Measurements from ENCODE around the gene USP33.

The USP33 gene

GRCh38 chr1:77739235-77739634 is 20.4 kb downstream of the USP33 start:
- Histone ChIP-seq H3K79me2 (ENCODE audit: insufficient read depth, low read length) (peaks cover 36% of the 10 kb centered on the region), H3K4me3 (ENCODE audit: low read depth in 1 of 2, low read length in 2 of 2) (no peak overlapping the region), H3K36me3 (ENCODE audit: insufficient read depth, low read length) (peaks cover 46% of the 10 kb centered on the region), H3K9ac (ENCODE audit: low read depth, low read length) (no peak overlapping the region), H3K27me3 (ENCODE audit: insufficient read depth, low read length, poor library complexity) (no peaks in the 10 kb centered on the region), H3K4me1 (ENCODE audit: insufficient read depth, low read length) (no peaks in the 10 kb centered on the region), H3K27ac (ENCODE audit: low read length) (no peak overlapping the region), H4K20me1 (ENCODE audit: insufficient read depth, low read length) (peaks cover 12% of the 10 kb centered on the region), H3K9me3 (ENCODE audit: insufficient read depth, low read length, severe bottlenecking) (no peaks in the 10 kb centered on the region), H2AFZ (ENCODE audit: low read depth, low read length) (no peak overlapping the region), H3K4me2 (ENCODE audit: insufficient read depth, low read length) (no peak overlapping the region)
- DNase-seq = no peak
- no peak for TF ChIP-seq EZH2 (IDR thresholded peaks at IDR 0.05; ENCODE audit: borderline replicate concordance, low read depth, low read length, severe bottlenecking)
- no peak for ATAC-seq (ENCODE audit: insufficient read depth, low read depth)

GRCh38 chr1:77732090-77732489 is 27.6 kb downstream of the USP33 start:
- no peaks in the 10 kb centered on the region for H3K4me1 ChIP-seq (ENCODE audit: insufficient read depth, low read length)
- no peak overlapping the region for H3K4me2 ChIP-seq (ENCODE audit: insufficient read depth, low read length)
- H3K9ac ChIP-seq (ENCODE audit: low read depth, low read length) = no peak overlapping the region
- DNase-seq (no peak), ATAC-seq (ENCODE audit: insufficient read depth, low read depth) (no peak)
- H3K4me3 ChIP-seq (ENCODE audit: low read depth in 1 of 2, low read length in 2 of 2) = no peak overlapping the region
- H3K79me2 ChIP-seq (ENCODE audit: insufficient read depth, low read length) = 0 out of 2 replicates have a peak, but pooled peaks cover 2% of the 10 kb centered on the region
- H3K27ac ChIP-seq (ENCODE audit: low read length) = no peak overlapping the region
- peaks cover 66% of the 10 kb centered on the region for H3K36me3 ChIP-seq (ENCODE audit: insufficient read depth, low read length)
- H2AFZ ChIP-seq (ENCODE audit: low read depth, low read length) = no peak overlapping the region
- H3K27me3 ChIP-seq (ENCODE audit: insufficient read depth, low read length, poor library complexity) = no peaks in the 10 kb centered on the region
- H3K9me3 ChIP-seq (ENCODE audit: insufficient read depth, low read length, severe bottlenecking) = no peaks in the 10 kb centered on the region
- TF ChIP-seq CTCF (IDR thresholded peaks at IDR 0.05; ENCODE audit: borderline replicate concordance, extremely low read depth, low read length, poor library complexity, severe bottlenecking) (no peak), EZH2 (IDR thresholded peaks at IDR 0.05; ENCODE audit: borderline replicate concordance, low read depth, low read length, severe bottlenecking) (no peak)
- no peaks in the 10 kb centered on the region for H4K20me1 ChIP-seq (ENCODE audit: insufficient read depth, low read length)

- no peaks in the 10 kb centered on the region for H3K9me3 ChIP-seq (ENCODE audit: insufficient read depth, low read length, severe bottlenecking)
- H3K27me3 ChIP-seq (ENCODE audit: insufficient read depth, low read length, poor library complexity) = no peaks in the 10 kb centered on the region
- no peak overlapping the region for H3K27ac ChIP-seq (ENCODE audit: low read length)
- DNase-seq (no peak), ATAC-seq (ENCODE audit: insufficient read depth, low read depth) (no peak)
- H4K20me1 ChIP-seq (ENCODE audit: insufficient read depth, low read length) = no peaks in the 10 kb centered on the region
- H3K4me3 ChIP-seq (ENCODE audit: low read depth in 1 of 2, low read length in 2 of 2) = no peak overlapping the region
- TF ChIP-seq EZH2 (IDR thresholded peaks at IDR 0.05; ENCODE audit: borderline replicate concordance, low read depth, low read length, severe bottlenecking) (no peak), CTCF (IDR thresholded peaks at IDR 0.05; ENCODE audit: borderline replicate concordance, extremely low read depth, low read length, poor library complexity, severe bottlenecking) (no peak)
- H3K9ac ChIP-seq (ENCODE audit: low read depth, low read length) = no peak overlapping the region
- H3K36me3 ChIP-seq (ENCODE audit: insufficient read depth, low read length) = peaks cover 81% of the 10 kb centered on the region
- no peak overlapping the region for H3K4me2 ChIP-seq (ENCODE audit: insufficient read depth, low read length)
- H2AFZ ChIP-seq (ENCODE audit: low read depth, low read length) = no peak overlapping the region
- no peaks in the 10 kb centered on the region for H3K79me2 ChIP-seq (ENCODE audit: insufficient read depth, low read length)
- no peaks in the 10 kb centered on the region for H3K4me1 ChIP-seq (ENCODE audit: insufficient read depth, low read length)
These were observed 33.9 kb downstream of the USP33 start for GRCh38 chr1:77725706-77726105.

- H3K4me2 ChIP-seq (ENCODE audit: insufficient read depth, low read length) = no peak overlapping the region
- H2AFZ ChIP-seq (ENCODE audit: low read depth, low read length) = no peak overlapping the region
- no peaks in the 10 kb centered on the region for H3K79me2 ChIP-seq (ENCODE audit: insufficient read depth, low read length)
- DNase-seq (no peak), ATAC-seq (ENCODE audit: insufficient read depth, low read depth) (no peak)
- peaks cover 83% of the 10 kb centered on the region for H3K36me3 ChIP-seq (ENCODE audit: insufficient read depth, low read length)
- H4K20me1 ChIP-seq (ENCODE audit: insufficient read depth, low read length) = 0 out of 2 replicates have a peak, but pooled peaks cover 2% of the 10 kb centered on the region
- no peaks in the 10 kb centered on the region for H3K4me1 ChIP-seq (ENCODE audit: insufficient read depth, low read length)
- H3K27ac ChIP-seq (ENCODE audit: low read length) = no peak overlapping the region
- H3K9me3 ChIP-seq (ENCODE audit: insufficient read depth, low read length, severe bottlenecking) = no peaks in the 10 kb centered on the region
- TF ChIP-seq EZH2 (IDR thresholded peaks at IDR 0.05; ENCODE audit: borderline replicate concordance, low read depth, low read length, severe bottlenecking) = no peak
- no peak for TF ChIP-seq CTCF (IDR thresholded peaks at IDR 0.05; ENCODE audit: borderline replicate concordance, extremely low read depth, low read length, poor library complexity, severe bottlenecking)
- H3K4me3 ChIP-seq (ENCODE audit: low read depth in 1 of 2, low read length in 2 of 2) = no peak overlapping the region
- no peak overlapping the region for H3K9ac ChIP-seq (ENCODE audit: low read depth, low read length)
- H3K27me3 ChIP-seq (ENCODE audit: insufficient read depth, low read length, poor library complexity) = no peaks in the 10 kb centered on the region
These were observed 41.5 kb downstream of the USP33 start for GRCh38 chr1:77718181-77718580.
